Right lobe of liver (tissue), 4 donors: ENCODE results near the gene CEP164.

Experiments
- POLR2A ChIP-seq: fragments of 450-650 bp; IDR thresholded peaks from one replicate; pipeline ENCODE4 v1.6.1; 2017; ENCODE audit warnings: antibody characterized with exemption, mild to moderate bottlenecking
- TF ChIP-seq, protein P1 (sequence below), 4 donors: fragments of 200-600 bp in 3 of 4; fragments of 450-650 bp in 1 of 4; IDR thresholded peaks; one replicate each; pipeline versions ENCODE4 v1.5.1 to v1.8.0; 2016 to 2022; ENCODE audit warnings: antibody characterized with exemption in 4 of 4, mild to moderate bottlenecking in 2 of 4
- donor health status: DM: no; HTN: no; CAD: no.
- donor health status: DM: no; HTN: no; CAD: no.
- donor health status: DM: no; HTN: yes; CAD: no.

DNA sequence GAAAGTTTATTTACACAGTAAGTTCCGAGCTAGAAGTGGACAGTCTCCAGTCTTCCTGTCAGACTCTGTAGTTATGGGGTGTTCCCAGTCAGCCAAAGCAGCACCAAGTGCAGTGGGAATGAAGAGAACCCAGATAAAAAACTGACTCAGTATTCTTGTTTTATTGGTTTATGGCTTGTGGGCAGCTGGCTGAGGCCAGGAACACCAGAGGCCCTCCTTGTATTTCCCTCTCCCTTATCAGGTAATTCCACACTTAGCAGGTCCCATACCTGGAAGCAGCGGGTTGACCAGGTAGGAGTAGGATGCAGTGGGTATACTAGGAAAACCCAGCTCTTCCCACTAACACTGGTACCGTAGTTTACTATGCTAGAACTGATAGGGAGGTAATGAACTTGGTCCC, 40.0 kb upstream of the CEP164 start:
- TF ChIP-seq, protein P1, sequence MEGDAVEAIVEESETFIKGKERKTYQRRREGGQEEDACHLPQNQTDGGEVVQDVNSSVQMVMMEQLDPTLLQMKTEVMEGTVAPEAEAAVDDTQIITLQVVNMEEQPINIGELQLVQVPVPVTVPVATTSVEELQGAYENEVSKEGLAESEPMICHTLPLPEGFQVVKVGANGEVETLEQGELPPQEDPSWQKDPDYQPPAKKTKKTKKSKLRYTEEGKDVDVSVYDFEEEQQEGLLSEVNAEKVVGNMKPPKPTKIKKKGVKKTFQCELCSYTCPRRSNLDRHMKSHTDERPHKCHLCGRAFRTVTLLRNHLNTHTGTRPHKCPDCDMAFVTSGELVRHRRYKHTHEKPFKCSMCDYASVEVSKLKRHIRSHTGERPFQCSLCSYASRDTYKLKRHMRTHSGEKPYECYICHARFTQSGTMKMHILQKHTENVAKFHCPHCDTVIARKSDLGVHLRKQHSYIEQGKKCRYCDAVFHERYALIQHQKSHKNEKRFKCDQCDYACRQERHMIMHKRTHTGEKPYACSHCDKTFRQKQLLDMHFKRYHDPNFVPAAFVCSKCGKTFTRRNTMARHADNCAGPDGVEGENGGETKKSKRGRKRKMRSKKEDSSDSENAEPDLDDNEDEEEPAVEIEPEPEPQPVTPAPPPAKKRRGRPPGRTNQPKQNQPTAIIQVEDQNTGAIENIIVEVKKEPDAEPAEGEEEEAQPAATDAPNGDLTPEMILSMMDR (IDR thresholded peaks at IDR 0.05), result no peak
- TF ChIP-seq POLR2A, result no peak
